GM21619 (cell line): ENCODE data around the gene SERPIND1.
"Not testable (repeated sequence)": the region's sequence is repeated elsewhere in the genome, so short reads cannot be mapped to it uniquely, and the experiment has no call there.

Experiments
- ATAC-seq: cut with Tn5 transposase; IDR thresholded peaks from one replicate; pipeline ENCODE4 v1.9.1; 2021; ENCODE audit not compliant: unreplicated experiment

SERPIND1 gene

DNA sequence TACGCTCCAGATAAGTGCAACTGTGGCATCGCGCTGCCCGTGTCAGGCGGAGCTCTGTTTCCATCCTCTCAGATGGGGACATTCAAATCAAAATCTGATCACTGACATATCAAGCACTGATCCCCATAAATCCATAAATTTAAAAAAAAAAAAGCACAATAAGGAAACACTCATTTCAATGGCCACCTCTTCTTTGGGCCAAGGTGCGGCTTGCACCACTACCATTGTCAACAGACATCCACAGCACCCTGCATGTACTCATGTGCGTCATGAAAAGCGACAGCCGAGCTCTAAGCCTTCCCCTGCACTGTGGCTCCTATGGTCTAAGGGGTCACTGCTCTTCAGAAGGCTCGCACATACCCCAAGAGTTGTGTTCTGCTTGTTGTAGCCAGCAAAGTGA, 26.7 kb upstream of the SERPIND1 start:
- no peak for ATAC-seq

DNA sequence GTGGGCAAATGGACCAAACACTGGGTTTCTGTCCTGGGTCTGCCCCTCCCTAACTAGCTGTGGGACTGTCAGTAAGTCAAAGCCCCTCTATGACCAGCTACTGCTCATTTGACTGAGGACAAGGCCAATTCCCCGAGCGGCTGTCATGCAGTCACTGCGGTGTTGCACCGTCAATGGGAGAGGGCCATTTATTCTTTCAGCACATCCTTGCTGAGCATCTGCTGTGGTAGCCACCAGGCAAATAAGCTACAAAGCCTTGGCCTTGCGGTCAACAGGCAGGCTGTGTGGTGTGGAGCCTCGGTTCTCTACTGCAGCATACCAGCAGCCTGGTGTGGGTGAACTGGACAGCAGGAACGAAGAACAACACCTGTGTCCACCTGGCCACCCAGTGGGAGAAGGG, 25.8 kb upstream of the SERPIND1 start:
- ATAC-seq: no peak

DNA sequence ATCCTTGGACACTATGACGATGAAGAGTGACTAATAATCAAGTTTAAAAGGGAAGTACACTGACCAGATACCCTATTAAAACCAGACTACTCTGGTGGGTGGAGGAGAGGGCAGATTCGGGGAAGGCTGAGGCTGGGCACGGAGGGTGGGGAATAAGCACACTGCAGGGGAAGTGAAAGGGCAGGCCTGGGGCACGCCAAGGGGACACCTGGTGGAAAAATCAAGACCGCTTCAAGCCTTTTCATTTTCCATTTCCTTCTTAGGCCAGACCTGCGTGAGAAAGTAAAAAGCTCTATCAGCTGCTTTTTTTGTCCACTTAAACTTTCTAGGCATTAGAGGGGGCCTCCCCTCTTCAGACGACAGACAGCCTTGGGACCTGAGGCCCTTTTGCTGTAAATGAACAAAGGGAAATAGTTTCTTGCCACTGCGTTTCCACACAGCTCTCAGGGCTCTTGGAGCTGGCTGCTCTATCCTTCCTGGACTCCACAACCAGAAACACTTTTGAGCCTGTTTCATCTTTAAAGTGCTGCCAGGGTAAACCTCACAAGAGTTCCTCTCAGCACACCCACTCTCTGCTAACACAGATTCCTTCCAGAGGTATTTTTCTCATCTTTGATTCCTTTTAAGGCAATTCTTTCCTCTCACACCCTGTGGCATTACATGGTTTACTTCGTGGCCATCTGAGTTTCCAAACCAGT, 25.0 kb upstream of the SERPIND1 start:
- ATAC-seq: peak; percentile 70

DNA sequence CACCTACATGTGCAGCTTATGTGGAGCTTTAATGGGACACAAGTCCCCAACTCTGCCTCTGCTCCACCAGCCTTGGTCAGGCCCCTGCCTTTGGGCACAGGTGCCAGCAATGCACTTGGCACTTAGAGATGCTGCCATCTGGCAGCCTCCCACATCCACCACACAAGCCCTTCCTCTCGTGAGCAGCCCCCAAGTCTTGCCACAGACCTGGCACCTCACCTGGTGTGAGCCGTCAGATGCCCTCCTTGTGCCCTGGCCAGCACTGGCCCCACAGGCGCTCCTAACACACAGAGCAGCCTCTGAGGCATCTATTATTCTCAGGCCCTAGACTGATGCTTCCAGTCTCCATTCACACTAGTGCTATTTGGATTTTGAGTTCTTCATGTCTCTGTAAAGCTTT, 24.5 kb upstream of the SERPIND1 start:
- ATAC-seq: no peak

DNA sequence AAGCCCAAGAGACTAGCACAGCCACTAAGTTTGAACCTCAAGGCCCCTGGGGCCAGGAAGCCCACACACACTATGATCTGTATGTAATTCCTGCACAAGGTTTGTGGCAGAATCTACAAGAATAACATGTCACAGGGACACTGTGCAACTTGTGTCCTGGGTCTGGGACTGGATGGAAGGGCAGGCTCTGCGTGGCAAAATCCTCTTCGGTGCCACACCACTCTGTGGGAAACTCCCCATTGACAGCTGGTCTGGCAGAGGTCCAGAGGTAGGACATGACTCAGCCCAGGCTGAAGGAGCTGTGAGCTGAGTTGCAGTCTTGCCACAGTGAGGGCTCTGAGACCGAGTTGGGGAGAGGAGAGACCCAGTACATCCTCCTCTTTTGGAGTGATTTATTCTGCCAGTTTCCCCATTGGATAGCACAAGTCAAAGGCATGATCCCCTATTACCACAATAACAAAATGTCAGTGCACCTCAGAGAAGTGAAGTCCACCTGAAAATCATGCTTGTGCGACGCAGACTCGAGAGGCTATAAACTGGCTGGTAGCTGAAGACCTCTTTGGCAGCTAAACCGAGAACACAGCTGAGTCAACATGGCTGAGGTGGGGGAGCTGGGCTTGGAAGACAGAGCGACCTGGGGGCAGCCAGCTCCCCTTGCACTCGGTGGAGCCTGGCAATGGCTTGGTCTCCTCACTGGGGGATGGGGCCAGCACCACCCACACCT, 23.3 kb upstream of the SERPIND1 start:
- no peak for ATAC-seq

DNA sequence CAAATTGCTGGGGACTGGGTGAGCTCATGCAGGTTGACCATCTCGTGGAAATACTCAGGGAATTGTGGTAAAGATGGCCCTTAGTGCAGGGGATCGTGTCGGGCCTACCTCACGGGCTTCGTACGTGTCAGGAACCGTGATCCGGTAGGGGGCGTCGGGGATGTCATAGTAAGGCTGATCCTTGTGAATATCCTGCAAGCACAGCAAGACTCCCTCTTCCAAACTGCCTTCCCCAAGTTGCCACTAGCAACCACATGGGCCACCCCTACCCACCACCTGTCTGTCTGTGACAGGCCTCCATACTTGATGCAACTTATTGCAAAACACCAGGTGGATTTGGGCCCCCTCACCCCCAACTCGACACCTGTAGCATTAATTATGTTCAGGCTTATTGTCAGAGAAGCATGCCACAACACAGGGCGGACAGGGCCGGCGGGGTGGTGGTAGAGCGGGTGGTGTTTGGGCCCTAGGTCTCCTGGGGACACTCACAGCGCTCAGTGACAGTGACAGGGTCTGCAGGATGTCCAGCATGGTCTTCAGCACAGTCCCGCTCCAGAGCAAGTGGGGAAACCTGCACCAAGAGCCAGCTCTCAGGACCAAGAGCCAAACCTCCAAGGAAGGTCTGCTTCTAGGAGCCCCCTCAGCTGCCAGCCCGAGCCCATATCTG, 22.6 kb upstream of the SERPIND1 start:
- ATAC-seq: no peak

DNA sequence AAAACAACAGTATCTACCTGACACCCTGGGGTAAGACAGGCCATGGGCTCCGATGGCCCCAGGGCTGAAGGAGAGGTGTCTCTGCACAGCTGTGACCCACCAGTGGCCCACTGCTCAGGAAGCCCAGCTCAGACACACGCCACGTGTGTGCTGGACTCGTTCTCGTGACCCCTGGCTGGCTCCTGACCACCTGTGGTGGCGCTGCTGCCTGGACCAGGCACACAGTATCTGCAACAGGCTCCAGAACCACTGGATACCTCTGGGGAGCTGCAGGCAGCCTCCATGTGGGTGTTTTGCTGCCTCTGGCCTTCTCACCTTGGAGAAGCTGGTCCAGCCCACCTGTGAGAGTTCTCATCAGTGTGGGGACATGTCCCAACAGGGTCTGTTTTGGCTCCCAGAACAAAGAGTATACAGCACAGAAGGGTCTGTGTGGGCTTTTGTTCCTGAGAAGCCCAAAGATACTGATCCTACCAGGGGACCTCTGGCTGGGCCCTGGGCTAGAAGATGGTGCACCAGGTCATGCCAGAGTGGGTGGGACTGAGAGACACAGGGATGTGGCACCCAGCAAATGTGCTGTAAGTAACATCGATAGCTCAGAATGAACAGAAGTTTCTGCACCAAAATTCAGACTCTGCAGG, 21.7 kb upstream of the SERPIND1 start:
- no peak for ATAC-seq

DNA sequence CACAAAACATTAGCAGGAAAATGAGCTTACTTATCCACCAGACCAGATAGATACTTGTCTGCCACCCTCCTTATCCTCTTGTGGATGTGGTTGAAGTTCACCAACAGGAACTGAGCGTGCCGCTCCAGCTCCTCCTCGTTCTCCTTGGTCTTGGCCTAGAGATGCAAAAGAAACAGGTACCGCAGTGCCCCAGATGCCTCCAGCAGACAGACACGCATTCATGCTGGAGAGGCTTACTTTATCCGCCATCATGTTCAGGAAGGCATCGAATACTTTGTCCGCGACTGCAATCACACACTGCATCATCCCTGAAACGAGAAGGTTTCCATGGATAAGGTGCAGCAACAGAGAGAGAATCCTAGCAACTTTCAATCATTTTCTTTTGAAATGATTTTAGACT, 21.0 kb upstream of the SERPIND1 start:
- no peak for ATAC-seq

DNA sequence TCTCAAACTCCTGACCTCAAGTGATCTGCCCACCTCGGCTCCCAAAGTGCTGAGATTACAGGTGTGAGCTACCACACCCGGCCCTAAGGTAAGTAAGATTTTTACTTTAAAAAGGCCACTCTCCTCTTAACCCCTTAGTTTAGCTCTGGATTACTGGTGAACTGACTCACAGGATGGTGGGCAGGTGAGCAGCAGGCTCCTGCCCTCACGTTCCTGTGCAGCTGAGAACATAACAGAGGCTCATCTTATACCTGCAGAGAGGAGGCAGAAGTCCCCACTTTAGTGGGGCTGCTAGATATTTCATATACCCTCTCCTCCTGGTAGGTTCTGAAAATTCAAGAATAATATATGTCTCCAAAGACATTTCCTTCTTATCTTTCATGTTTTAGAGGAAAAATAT, 17.1 kb upstream of the SERPIND1 start:
- ATAC-seq: no peak

DNA sequence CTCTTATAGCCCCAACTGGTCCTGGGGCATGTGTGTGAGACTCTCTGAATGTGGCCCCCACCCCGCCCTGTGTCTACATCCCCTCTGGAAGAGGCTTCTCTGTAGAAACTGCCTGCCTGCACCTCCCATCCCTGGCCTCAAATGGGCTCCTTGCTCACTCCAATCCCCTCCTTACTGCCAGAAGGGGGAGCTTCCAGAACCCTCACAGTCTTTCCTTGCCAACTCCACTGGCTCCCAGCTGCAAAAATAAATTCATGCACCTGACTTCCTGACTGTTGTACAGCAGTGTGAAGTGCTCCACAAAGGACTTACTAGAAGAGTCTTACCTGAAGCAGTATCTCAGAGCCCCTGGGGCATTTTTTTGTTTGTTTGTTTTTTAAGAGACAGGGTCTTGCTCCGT, 15.2 kb upstream of the SERPIND1 start:
- ATAC-seq: no peak

DNA sequence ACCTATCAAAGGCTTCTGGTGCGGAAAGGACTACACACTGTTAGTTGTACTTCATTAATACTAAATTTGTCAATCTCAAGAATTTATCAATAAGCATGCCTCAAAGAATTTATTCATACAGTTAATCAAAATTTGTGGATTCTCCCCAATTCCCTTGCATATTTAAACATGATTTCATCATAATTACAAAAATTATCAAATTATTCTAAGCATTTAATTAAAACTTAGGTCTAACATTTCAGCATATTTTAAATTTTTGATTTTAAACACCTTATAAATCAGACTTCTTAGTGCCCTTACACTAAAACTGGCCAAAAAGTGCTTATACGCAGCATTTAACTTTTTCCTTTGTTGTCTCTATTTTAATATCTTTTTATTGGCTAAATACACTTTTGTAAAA, 13.8 kb upstream of the SERPIND1 start:
- ATAC-seq: no peak

DNA sequence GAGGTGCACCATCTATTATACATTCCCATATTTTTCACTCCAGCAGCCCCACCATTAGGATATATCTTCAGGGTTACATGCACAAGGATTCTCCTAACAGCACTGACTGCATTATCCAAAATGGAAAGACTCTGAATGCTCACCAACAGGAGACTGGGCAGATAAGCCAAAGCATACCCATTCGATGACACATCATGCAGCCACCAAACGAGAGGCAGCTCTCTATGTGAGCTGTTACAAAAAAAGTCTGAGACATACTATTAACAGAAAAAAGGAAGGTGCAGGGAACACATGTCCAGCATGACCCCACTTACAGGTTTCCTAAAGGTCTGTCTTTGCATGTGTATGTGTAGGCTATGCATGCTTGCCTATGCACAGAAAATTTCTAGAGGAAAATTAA, 12.4 kb upstream of the SERPIND1 start:
- no peak for ATAC-seq

DNA sequence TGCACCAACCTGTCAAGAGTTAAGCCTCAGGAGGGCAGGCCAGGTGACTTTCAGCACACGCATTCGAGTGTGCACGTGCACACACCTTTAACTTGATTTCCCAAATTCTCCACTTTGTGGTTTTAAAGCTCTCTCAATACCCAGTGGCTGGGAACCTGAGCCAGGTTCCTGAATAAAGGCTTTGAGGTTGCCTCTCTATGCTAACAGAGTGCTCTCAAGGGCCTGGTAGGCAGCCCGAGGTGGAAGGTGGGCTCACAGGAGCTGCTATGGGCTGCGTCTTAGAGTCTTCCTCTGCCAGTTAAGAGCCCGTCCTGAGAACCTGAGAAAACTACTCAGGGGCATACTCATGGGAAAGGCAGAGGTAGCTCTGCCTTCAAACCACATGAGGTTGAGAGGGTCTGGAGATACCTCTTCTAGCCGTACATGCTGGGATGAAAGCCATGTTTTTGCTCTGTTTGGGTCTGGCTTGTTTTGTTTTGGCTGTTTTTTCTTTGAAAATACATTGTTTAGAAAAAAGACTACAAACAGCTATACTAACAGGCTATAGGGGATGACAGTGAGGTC, 11.6 kb upstream of the SERPIND1 start:
- ATAC-seq: no peak

DNA sequence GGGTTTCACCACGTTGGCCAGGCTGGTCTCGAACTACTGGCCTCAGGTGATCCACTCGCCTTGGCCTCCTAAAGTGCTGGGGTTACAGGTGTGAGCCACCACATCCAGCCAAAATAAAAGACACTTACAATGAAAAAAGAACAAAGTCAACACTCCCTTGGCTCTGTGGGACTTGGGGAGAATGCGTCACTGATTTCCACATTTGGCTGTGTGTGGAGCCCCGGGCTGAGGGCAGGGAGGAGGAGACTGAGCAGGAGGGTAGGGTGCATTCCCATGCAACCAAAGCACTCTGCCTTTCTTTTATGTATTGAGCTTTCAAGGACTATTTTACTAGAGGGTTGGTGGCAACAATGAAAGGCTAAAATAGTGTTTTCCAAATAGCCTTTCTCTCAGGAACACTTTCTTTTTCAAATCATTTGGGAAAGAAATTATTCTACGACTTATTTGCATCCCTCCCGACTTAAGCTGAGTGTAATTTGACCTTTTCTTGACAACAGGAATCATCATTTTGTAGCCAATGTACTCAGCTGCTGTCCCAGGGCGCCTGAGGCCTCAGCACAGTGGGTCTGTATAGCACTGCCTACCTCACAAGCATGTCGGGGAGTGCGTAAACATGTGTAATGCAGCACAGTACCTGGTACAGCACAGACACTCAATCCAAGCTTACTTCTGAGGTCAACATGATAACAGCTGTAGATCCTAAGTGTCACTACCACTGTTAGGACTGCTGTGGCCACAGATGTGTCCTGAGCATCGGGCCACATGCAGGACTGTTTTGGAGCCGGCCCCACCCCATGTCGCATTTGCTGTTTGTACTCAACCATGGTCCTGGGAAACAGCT, 10.1 kb upstream of the SERPIND1 start:
- ATAC-seq: no peak

DNA sequence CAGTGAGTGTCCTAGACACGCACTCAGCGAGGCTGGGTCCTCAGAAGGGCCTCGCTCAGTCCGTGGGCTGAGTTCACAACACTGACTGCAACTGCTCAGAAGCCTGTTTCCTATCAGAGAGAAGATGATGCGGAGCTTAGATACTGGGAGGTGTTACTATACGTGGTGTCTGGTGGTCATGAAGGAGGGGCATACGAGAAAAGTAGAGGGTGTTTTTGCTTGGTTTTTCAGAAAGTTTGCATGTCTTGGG, 9.5 kb upstream of the SERPIND1 start:
- ATAC-seq: no peak

DNA sequence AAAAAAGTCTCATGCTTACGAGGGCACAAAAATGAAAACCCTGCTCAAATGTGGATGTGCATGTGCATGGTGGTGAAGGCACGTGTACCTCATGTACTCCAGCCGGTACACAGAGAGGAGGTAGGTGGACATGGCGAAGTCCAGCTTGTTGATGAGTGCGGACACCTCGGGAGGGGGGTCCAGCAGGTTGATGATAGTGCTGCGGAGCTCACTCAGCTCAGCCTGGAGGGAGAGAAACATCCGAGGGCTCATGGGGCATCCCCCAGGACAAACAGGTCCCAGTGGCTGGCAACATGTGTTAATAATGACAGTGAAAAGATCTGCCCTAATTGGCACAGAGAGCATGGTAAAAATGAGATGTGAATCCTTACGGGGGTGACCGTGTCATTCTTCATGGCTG, 9.2 kb upstream of the SERPIND1 start:
- ATAC-seq: no peak

DNA sequence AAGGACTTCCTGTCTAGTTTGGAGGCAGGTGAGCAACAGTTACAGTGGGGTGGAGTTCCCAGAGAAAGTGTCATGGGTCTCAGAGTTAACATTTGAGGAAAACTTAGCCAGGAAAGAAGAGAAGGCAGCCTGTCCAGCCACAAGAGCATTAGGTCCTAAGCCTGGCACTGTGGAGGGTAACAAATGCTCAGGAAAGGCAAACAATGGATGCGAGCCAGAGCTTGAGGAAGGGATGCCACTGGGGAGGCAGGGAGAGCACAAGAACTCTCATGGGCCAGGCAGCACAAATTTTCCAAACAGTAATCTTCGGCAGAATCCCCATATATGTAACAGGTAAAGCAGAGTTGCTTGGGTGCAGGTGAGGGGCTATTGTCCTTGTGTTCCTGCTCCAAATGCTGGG, 8.0 kb upstream of the SERPIND1 start:
- ATAC-seq: no peak

DNA sequence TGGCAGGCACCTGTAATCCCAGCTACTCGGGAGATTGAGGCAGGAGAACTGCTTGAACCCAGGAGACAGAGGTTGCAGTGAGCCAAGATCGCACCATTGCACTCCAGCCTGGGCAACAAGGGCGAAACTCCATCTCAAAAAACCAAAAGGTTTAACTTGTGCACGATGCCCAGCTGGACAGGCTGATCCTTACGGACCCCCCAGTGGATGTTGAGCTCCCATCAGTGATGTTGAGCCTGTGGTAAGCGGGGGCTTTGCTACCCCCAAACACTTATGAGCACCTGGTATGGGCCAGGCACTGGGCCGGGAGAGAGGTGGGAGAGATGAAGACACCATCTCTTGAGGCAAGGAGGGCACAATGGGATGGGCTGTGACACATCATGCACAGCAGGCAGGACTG, 7.4 kb upstream of the SERPIND1 start:
- no peak for ATAC-seq

DNA sequence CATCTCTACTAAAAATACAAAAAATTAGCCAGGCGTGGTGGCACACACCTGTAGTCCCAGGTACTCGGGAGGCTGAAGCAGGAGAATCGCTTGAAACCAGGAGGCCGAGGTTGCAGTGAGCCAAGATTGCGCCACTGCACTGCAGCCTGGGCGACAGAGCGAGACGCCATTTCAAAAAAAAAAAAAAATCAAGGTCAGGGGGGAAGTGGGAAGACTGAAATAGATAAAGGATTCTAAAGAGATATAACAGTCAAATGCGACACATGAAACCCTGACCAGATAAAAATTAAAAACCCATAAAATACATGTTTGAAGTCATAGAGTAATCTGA, 4.5 kb upstream of the SERPIND1 start:
- ATAC-seq: not testable (repeated sequence)

DNA sequence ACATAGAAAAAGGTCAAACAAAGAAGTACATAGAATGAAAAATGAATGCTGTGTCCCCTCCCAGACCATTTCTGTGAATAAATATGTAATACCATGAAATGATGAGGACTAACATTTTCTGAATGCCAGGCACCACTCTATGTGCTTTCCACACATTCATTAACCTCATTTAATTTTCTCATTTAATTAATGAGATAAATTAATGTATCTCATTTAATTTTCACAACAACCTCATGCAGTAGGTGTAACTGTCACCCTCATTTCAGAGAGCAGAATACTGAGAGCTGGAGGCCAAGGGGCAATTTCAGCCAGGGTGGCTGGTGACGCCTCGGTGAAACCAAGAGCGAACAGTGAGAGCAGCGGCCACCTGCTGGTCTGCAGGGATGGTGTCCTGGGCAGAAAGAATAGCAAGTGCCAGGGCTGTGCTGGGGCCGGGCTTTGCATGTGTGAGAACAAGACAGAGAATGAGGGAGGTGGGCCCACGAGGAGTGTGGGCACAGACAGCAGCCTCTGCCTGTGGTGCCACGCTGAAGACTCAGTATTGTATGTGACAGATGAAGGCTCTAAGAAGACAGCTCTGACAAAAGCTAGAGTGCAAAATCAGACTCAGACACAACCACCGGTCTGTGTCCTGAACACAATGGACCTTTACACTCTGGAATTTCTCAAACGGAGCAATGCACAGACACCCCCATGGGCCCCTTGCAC, 1.8 kb upstream of the SERPIND1 start:
- ATAC-seq: no peak
